ENCODE data around the gene TMEM38A. TPM values are rescaled to one million over a fixed set of nuclear protein-coding genes. Genes with fewer than 3 reads are reported as not detected.
A peak's percentile ranks its signal among the peaks of the same experiment; 100 is the strongest.
"Not testable (repeated sequence)": the region's sequence is repeated elsewhere in the genome, so short reads cannot be mapped to it uniquely, and the experiment has no call there.

The TMEM38A gene
- total RNA-seq, 1 experiment from 2014 or later = 3.8 TPM

GRCh38 chr19:16659832-16660708 is 869 bp upstream of the TMEM38A start, which contains the start of gene SMIM7:
SMIM7 (minus strand) TSS chr19:16660144; CDS start chr19:16660110, 34 bp downstream.
- TF ChIP-seq CTCF (IDR thresholded peaks at IDR 0.05; ENCODE audit: insufficient read depth in 1 of 2, low read depth in 1 of 2, low read length in 1 of 2, severe bottlenecking in 1 of 2, unreplicated experiment in 1 of 2) = peak in 1 of 2 experiments; percentile 41
- H3K36me3 Mint-ChIP-seq (ENCODE audit: insufficient read depth, unreplicated experiment) = peaks cover 46% of the 10 kb centered on the region

GRCh38 chr19:16661480-16662034 is 618 bp downstream of the TMEM38A start:
- intact Hi-C loops (cut with micrococcal nuclease; ENCODE audit: unreplicated experiment) = loop anchor here (2.0 kb wide), 1 partner anchor 33 kb away; the partner anchor contains the start of gene MED26
- no peak for TF ChIP-seq CTCF (IDR thresholded peaks at IDR 0.05; ENCODE audit: insufficient read depth in 1 of 2, low read depth in 1 of 2, low read length in 1 of 2, severe bottlenecking in 1 of 2, unreplicated experiment in 1 of 2)
- ChIA-PET POLR2A (no interaction called here), CTCF (no interaction called here)
- DNase-seq = peak; percentile 14 to 38
- Mint-ChIP-seq H3K9me3 (ENCODE audit: unreplicated experiment) (no peaks in the 10 kb centered on the region), H3K36me3 (ENCODE audit: insufficient read depth, unreplicated experiment) (peaks cover 31% of the 10 kb centered on the region), H3K4me3 (ENCODE audit: unreplicated experiment) (peak overlapping the region; percentile 100), H3K4me1 (ENCODE audit: low read depth, unreplicated experiment) (peaks cover 7% of the 10 kb centered on the region), H3K27ac (ENCODE audit: unreplicated experiment) (peak overlapping the region; percentile 29), H3K27me3 (ENCODE audit: insufficient read depth, unreplicated experiment) (no peaks in the 10 kb centered on the region)
- H3K4me3 ChIP-seq (ENCODE audit: low read depth, low read length) = peak overlapping the region; percentile 97
- H3K9me3 ChIP-seq = no peaks in the 10 kb centered on the region
- peaks cover 2% of the 10 kb centered on the region; the same call in 1 of the 2 replicates for H3K36me3 ChIP-seq (ENCODE audit: control insufficient read depth, insufficient read depth, low read length)
- H3K4me1 ChIP-seq = peaks cover 5% of the 10 kb centered on the region; the same call in 1 of the 2 replicates
- BruUV-seq (replicated peaks) = no TSS peak
- H3K27me3 ChIP-seq (replicated peaks; ENCODE audit: control insufficient read depth, insufficient read depth, low read length) = no peaks in the 10 kb centered on the region

More at GRCh38 chr19:16659832-16660708, 869 bp upstream of the TMEM38A start, which contains the start of gene SMIM7:
- DNase-seq = peak; percentile 98
- Mint-ChIP-seq H3K4me1 (ENCODE audit: low read depth, unreplicated experiment) (peaks cover 7% of the 10 kb centered on the region), H3K4me3 (ENCODE audit: unreplicated experiment) (peak within 1 kb of the TSS; percentile 100), H3K27me3 (ENCODE audit: insufficient read depth, unreplicated experiment) (no peaks in the 10 kb centered on the region), H3K9me3 (ENCODE audit: unreplicated experiment) (no peaks in the 10 kb centered on the region), H3K27ac (ENCODE audit: unreplicated experiment) (peak within 1 kb of the TSS; percentile 99)
- ChIA-PET CTCF (no interaction called here), POLR2A (interaction anchor here (0.6 to 1.4 kb wide), 3 partner anchors 32 to 250 kb away, joined by 3 to 4 read pairs (median 4); partner anchors contain the start of genes MED26 and SLC35E1)
- Histone ChIP-seq H3K27me3 (replicated peaks; ENCODE audit: control insufficient read depth, insufficient read depth, low read length) (no peaks in the 10 kb centered on the region), H3K9me3 (no peaks in the 10 kb centered on the region), H3K36me3 (ENCODE audit: control insufficient read depth, insufficient read depth, low read length) (peaks cover 4% of the 10 kb centered on the region), H3K4me1 (peaks cover 5% of the 10 kb centered on the region; the same call in 1 of the 2 replicates), H3K4me3 (ENCODE audit: low read depth, low read length) (peak within 1 kb of the TSS; percentile 97)
- BruUV-seq (replicated peaks) = TSS peak; percentile 21
- intact Hi-C loops (cut with micrococcal nuclease; ENCODE audit: unreplicated experiment) = loop anchor here (2.0 kb wide), 1 partner anchor 31 kb away; the partner anchor contains the start of gene MED26

GRCh38 chr19:16668176-16668575 is 7.2 kb downstream of the TMEM38A start:
- ChIA-PET CTCF (no interaction called here), POLR2A (no interaction called here)
- Mint-ChIP-seq H3K9me3 (ENCODE audit: unreplicated experiment) (no peaks in the 10 kb centered on the region), H3K4me3 (ENCODE audit: unreplicated experiment) (no peak overlapping the region), H3K36me3 (ENCODE audit: insufficient read depth, unreplicated experiment) (peaks cover 10% of the 10 kb centered on the region), H3K27me3 (ENCODE audit: insufficient read depth, unreplicated experiment) (no peaks in the 10 kb centered on the region), H3K4me1 (ENCODE audit: low read depth, unreplicated experiment) (peaks cover 7% of the 10 kb centered on the region), H3K27ac (ENCODE audit: unreplicated experiment) (no peak overlapping the region)
- H3K4me1 ChIP-seq = peaks cover 5% of the 10 kb centered on the region; the same call in 1 of the 2 replicates
- BruUV-seq (replicated peaks) = no TSS peak
- H3K9me3 ChIP-seq = no peaks in the 10 kb centered on the region
- H3K4me3 ChIP-seq (ENCODE audit: low read depth, low read length) = no peak overlapping the region
- no peaks in the 10 kb centered on the region for H3K36me3 ChIP-seq (ENCODE audit: control insufficient read depth, insufficient read depth, low read length)
- intact Hi-C loops (cut with micrococcal nuclease; ENCODE audit: unreplicated experiment) = no loop called here
- no peaks in the 10 kb centered on the region for H3K27me3 ChIP-seq (replicated peaks; ENCODE audit: control insufficient read depth, insufficient read depth, low read length)
- no peak for DNase-seq
- no peak for TF ChIP-seq CTCF (IDR thresholded peaks at IDR 0.05; ENCODE audit: insufficient read depth in 1 of 2, low read depth in 1 of 2, low read length in 1 of 2, severe bottlenecking in 1 of 2, unreplicated experiment in 1 of 2)

- H3K4me1 Mint-ChIP-seq (ENCODE audit: low read depth, unreplicated experiment); BruUV-seq (replicated peaks); H3K27me3 ChIP-seq (replicated peaks; ENCODE audit: control insufficient read depth, insufficient read depth, low read length); DNase-seq; H3K36me3 ChIP-seq (ENCODE audit: control insufficient read depth, insufficient read depth, low read length); intact Hi-C loops (cut with micrococcal nuclease; ENCODE audit: unreplicated experiment); H3K4me3 ChIP-seq (ENCODE audit: low read depth, low read length); H3K27me3 Mint-ChIP-seq (ENCODE audit: insufficient read depth, unreplicated experiment); H3K4me1 ChIP-seq; H3K9me3 Mint-ChIP-seq (ENCODE audit: unreplicated experiment); H3K4me3 Mint-ChIP-seq (ENCODE audit: unreplicated experiment); H3K9me3 ChIP-seq; H3K27ac Mint-ChIP-seq (ENCODE audit: unreplicated experiment); POLR2A ChIA-PET: not testable (repeated sequence)
- CTCF ChIA-PET = interaction anchor here (0.7 kb wide), 1 partner anchor 1004 kb away, joined by 3 read pairs; no protein-coding TSS in a partner anchor
- H3K36me3 Mint-ChIP-seq (ENCODE audit: insufficient read depth, unreplicated experiment) = peaks cover 10% of the 10 kb centered on the region
Observed at GRCh38 chr19:16668702-16669101, 7.8 kb downstream of the TMEM38A start.

All from Caco-2 (cell line).